H9 (cell line): ENCODE results near the gene CELF3. TPM values are rescaled to one million over a fixed set of nuclear protein-coding genes. Genes with fewer than 3 reads are reported as not detected.

Experiments used
- DNase-seq: peaks from one replicate; pipeline ENCODE4 v3.0.0-alpha.2; 2017
- H2AFZ ChIP-seq: one replicate; pipeline ENCODE4 v1.6.1; 2013; ENCODE audit warnings: mild to moderate bottlenecking, low read length, control low read depth, moderate library complexity
- H2AK5ac ChIP-seq: 2 replicates; pipeline ENCODE4 v1.6.1; 2013; ENCODE audit warnings: low read length, control low read depth, mixed read lengths; ENCODE audit not compliant: insufficient read length
- H2BK120ac ChIP-seq: one replicate; pipeline ENCODE4 v1.6.1; 2013; ENCODE audit warnings: low read depth, mild to moderate bottlenecking, low read length, control low read depth, inconsistent platforms; ENCODE audit not compliant: poor library complexity, severe bottlenecking
- H2BK12ac ChIP-seq: 2 replicates; pipeline ENCODE4 v1.6.1; 2013; ENCODE audit warnings: low read length, control low read depth, mixed read lengths, low read depth; ENCODE audit not compliant: insufficient read length
- H2BK15ac ChIP-seq: 2 replicates; pipeline ENCODE4 v1.6.1; 2013; ENCODE audit warnings: low read depth, low read length, control low read depth
- H2BK20ac ChIP-seq: one replicate; pipeline ENCODE4 v1.6.1; 2013; ENCODE audit warnings: low read depth, mild to moderate bottlenecking, low read length, control low read depth, inconsistent platforms; ENCODE audit not compliant: poor library complexity, severe bottlenecking
- H2BK5ac ChIP-seq: 2 replicates; pipeline ENCODE4 v1.6.1; 2013; ENCODE audit warnings: low read length, control low read depth, mixed read lengths; ENCODE audit not compliant: insufficient read length
- H3K14ac ChIP-seq: 2 replicates; pipeline ENCODE4 v1.6.1; 2013; ENCODE audit warnings: low read length, control low read depth; ENCODE audit not compliant: insufficient read depth
- H3K18ac ChIP-seq: 2 replicates; pipeline ENCODE4 v1.6.1; 2013; ENCODE audit warnings: low read depth, mild to moderate bottlenecking, mixed read lengths, low read length, control low read depth; ENCODE audit not compliant: insufficient read length
- H3K23ac ChIP-seq: 2 replicates; pipeline ENCODE4 v1.6.1; 2013; ENCODE audit warnings: low read length, control low read depth, mixed read lengths, low read depth; ENCODE audit not compliant: insufficient read length
- H3K23me2 ChIP-seq: 2 replicates; pipeline ENCODE4 v1.6.1; 2013; ENCODE audit warnings: low read depth, mild to moderate bottlenecking, mixed read lengths, low read length, control low read depth; ENCODE audit not compliant: insufficient read length, poor library complexity, severe bottlenecking
- H3K27ac ChIP-seq: 2 replicates; pipeline ENCODE4 v1.5.1; 2013; ENCODE audit warnings: low read length, control low read depth, mixed read lengths, low read depth; ENCODE audit not compliant: insufficient read length
- H3K27me3 ChIP-seq: 2 replicates; pipeline ENCODE4 v1.6.1; 2013; ENCODE audit warnings: low read length, control low read depth, inconsistent platforms; ENCODE audit not compliant: insufficient read depth
- H3K4ac ChIP-seq: 2 replicates; pipeline ENCODE4 v1.6.1; 2013; ENCODE audit warnings: low read depth, mild to moderate bottlenecking, control low read depth, inconsistent platforms, low read length, moderate library complexity
- H3K4me1 ChIP-seq: 2 replicates; pipeline ENCODE4 v1.6.1; 2013; ENCODE audit warnings: low read length, control low read depth, inconsistent platforms; ENCODE audit not compliant: insufficient read depth
- H3K4me2 ChIP-seq: 2 replicates; pipeline ENCODE4 v1.6.1; 2013; ENCODE audit warnings: low read length, control low read depth, mixed read lengths; ENCODE audit not compliant: insufficient read length, insufficient read depth
- H3K56ac ChIP-seq: 2 replicates; pipeline ENCODE4 v1.6.1; 2013; ENCODE audit warnings: low read depth, mild to moderate bottlenecking, mixed read lengths, low read length, control low read depth; ENCODE audit not compliant: insufficient read length
- H3K79me1 ChIP-seq: 2 replicates; pipeline ENCODE4 v1.6.1; 2013; ENCODE audit warnings: low read depth, mild to moderate bottlenecking, moderate library complexity, low read length, control low read depth, inconsistent platforms; ENCODE audit not compliant: insufficient read depth, poor library complexity, severe bottlenecking
- H3K79me2 ChIP-seq: 2 replicates; pipeline ENCODE4 v1.6.1; 2013; ENCODE audit warnings: low read length, control low read depth, inconsistent platforms; ENCODE audit not compliant: insufficient read depth
- H3K9ac ChIP-seq: 2 replicates; pipeline ENCODE4 v1.6.1; 2013; ENCODE audit warnings: low read length, control low read depth, mixed read lengths; ENCODE audit not compliant: insufficient read length; ENCODE audit errors: extremely low read depth
- H3K9me3 ChIP-seq: one replicate; pipeline ENCODE4 v1.6.1; 2013; ENCODE audit warnings: low read depth, low read length, inconsistent platforms; ENCODE audit not compliant: control insufficient read depth
- H3T11ph ChIP-seq: one replicate; pipeline ENCODE4 v1.6.1; 2013; ENCODE audit warnings: mild to moderate bottlenecking, low read length, control low read depth, inconsistent platforms
- H4K20me1 ChIP-seq: one replicate; pipeline ENCODE4 v1.6.1; 2013; ENCODE audit not compliant: control insufficient read depth, insufficient read length, insufficient read depth
- H4K5ac ChIP-seq: 2 replicates; pipeline ENCODE4 v1.6.1; 2013; ENCODE audit warnings: low read depth, mild to moderate bottlenecking, mixed read lengths, low read length, control low read depth; ENCODE audit not compliant: insufficient read length
- H4K8ac ChIP-seq: replicated peaks from 2 replicates; pipeline ENCODE4 v1.6.1; 2013; ENCODE audit warnings: low read length, control low read depth, mixed read lengths, low read depth; ENCODE audit not compliant: insufficient read length
- H4K91ac ChIP-seq: 2 replicates; pipeline ENCODE4 v1.6.1; 2013; ENCODE audit warnings: low read depth, mild to moderate bottlenecking, moderate library complexity, mixed read lengths, low read length, control low read depth; ENCODE audit not compliant: insufficient read length
- H3K27ac Mint-ChIP-seq, 3 experiments: 2 replicates in 2 of 3; 3 replicates in 1 of 3; pipeline ENCODE4 v1.8.0; 2020 to 2021; ENCODE audit warnings: mixed read lengths in 3 of 3, mild to moderate bottlenecking in 1 of 3, moderate library complexity in 1 of 3
- H3K27me3 Mint-ChIP-seq: 2 replicates; pipeline ENCODE4 v1.8.0; 2021; ENCODE audit warnings: low read depth, mild to moderate bottlenecking, moderate library complexity, mixed read lengths
- H3K36me3 Mint-ChIP-seq, 3 experiments: 2 replicates in 2 of 3; 3 replicates in 1 of 3; pipeline ENCODE4 v1.8.0; 2020 to 2021; ENCODE audit warnings: low read depth in 3 of 3, mixed read lengths in 3 of 3; ENCODE audit not compliant: insufficient read depth in 1 of 3
- H3K4me1 Mint-ChIP-seq, 2 experiments: 2 replicates each; pipeline ENCODE4 v1.8.0; 2020; ENCODE audit warnings: mixed read lengths in 2 of 2
- H3K4me3 Mint-ChIP-seq, 2 experiments: 2 replicates in 1 of 2; 3 replicates in 1 of 2; pipeline ENCODE4 v1.8.0; 2020 to 2021; ENCODE audit warnings: mild to moderate bottlenecking in 2 of 2, mixed read lengths in 2 of 2, moderate library complexity in 1 of 2
- H3K9me3 Mint-ChIP-seq, 2 experiments: 2 replicates in 1 of 2; 3 replicates in 1 of 2; pipeline ENCODE4 v1.8.0; 2020; ENCODE audit warnings: mild to moderate bottlenecking in 2 of 2, mixed read lengths in 2 of 2, moderate library complexity in 1 of 2
- CTCF ChIP-seq: fragments of 200-600 bp; sonication (generic); conservative IDR thresholded peaks from 3 replicates; pipeline ENCODE4 v1.8.0; 2021; ENCODE audit warnings: antibody characterized with exemption, mild to moderate bottlenecking
- WGBS: extraction: QIAGEN DNeasy Blood & Tissue Kit; methylation state at CpG from one replicate; pipeline ENCODE4 v1.1.7; 2013; ENCODE audit warnings: missing lambda C conversion rate, low lambda C conversion rate, mixed read lengths; ENCODE audit not compliant: insufficient read length; ENCODE audit errors: extremely low coverage; 5-methylcytosine and 5-hydroxymethylcytosine counted together
- total RNA-seq: library from RNA; stranded (reverse); gene quantifications from 2 replicates; pipeline ENCODE4 v1.2.1, GENCODE V29; 2021

CELF3 gene
- total RNA-seq, 1 experiment from 2014 or later, result 0.90 TPM

DNA sequence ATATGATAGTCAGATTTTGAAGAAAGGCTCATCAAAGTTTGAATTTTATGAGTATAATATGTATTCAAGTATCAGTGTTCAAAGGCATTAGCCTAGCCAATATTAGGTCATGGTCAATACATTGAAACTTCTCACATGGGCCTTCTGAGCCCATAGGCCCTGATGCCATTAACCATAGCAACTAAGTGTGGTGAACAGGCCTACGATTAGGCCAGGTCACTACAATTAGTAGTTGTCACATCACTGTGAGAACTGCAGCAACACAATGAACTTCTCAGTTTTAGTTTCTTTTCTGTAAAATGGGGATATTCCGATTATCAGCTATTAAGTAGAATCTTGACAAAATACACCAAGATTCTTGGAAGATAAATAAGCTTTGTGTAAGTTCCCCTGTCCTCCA is 30.0 kb downstream of the CELF3 start:
- H3K23ac ChIP-seq, result no peak overlapping the region
- H3K27ac ChIP-seq, result no peak overlapping the region
- H2AK5ac ChIP-seq, result no peak overlapping the region
- H3K9me3 ChIP-seq, result no peaks in the 10 kb centered on the region
- no peak overlapping the region for H3K56ac ChIP-seq
- no peak overlapping the region for H3T11ph ChIP-seq
- H4K5ac ChIP-seq, result no peak overlapping the region
- H3K79me1 ChIP-seq, result no peaks in the 10 kb centered on the region
- no peak overlapping the region for H2BK15ac ChIP-seq
- H3K79me2 ChIP-seq, result no peaks in the 10 kb centered on the region
- WGBS, result no CpG with 5 or more reads among the region's 2 CpGs
- H2BK120ac ChIP-seq, result no peak overlapping the region
- H3K27me3 Mint-ChIP-seq, result no peaks in the 10 kb centered on the region
- no peak overlapping the region for H4K91ac ChIP-seq
- TF ChIP-seq CTCF, result no peak
- H4K20me1 ChIP-seq, result no peaks in the 10 kb centered on the region
- no peak overlapping the region for H2BK20ac ChIP-seq
- H2AFZ ChIP-seq, result no peak overlapping the region
- no peak for DNase-seq
- no peak overlapping the region for H2BK12ac ChIP-seq
- H3K36me3 Mint-ChIP-seq, result peaks cover 2 to 19% (median 9%) of the 10 kb centered on the region in 3 experiments; a peak in 3 of 7 replicates
- no peak overlapping the region for H3K4me2 ChIP-seq
- H3K4ac ChIP-seq, result no peak overlapping the region
- H3K18ac ChIP-seq, result no peak overlapping the region
- no peaks in the 10 kb centered on the region for H3K23me2 ChIP-seq
- no peak overlapping the region for H3K9ac ChIP-seq
- H3K4me1 Mint-ChIP-seq, result no peaks in the 10 kb centered on the region
- no peak overlapping the region for H3K4me3 Mint-ChIP-seq
- H3K4me1 ChIP-seq, result no peaks in the 10 kb centered on the region
- no peaks in the 10 kb centered on the region for H3K27me3 ChIP-seq
- no peak overlapping the region for H2BK5ac ChIP-seq
- no peaks in the 10 kb centered on the region for H3K9me3 Mint-ChIP-seq
- no peak overlapping the region for H4K8ac ChIP-seq
- H3K27ac Mint-ChIP-seq, result no peak overlapping the region
- no peak overlapping the region for H3K14ac ChIP-seq
